GM19043 (cell line): ENCODE measurements around the gene CYFIP1.
A peak's percentile ranks its signal among the peaks of the same experiment; 100 is the strongest.
"Not testable (repeated sequence)": the region's sequence is repeated elsewhere in the genome, so short reads cannot be mapped to it uniquely, and the experiment has no call there.

Experiments used
- ATAC-seq: cut with Tn5 transposase; IDR thresholded peaks from one replicate; pipeline ENCODE4 v1.9.1; 2021; ENCODE audit warnings: low read depth; ENCODE audit not compliant: unreplicated experiment

Gene CYFIP1

GRCh38 chr15:22980189-22981050 is at the start of gene CYFIP1:
CYFIP1 (minus strand) TSS chr15:22980368; CDS start chr15:22947285, 33,083 bp downstream.
- ATAC-seq = peak; percentile 47

- ATAC-seq = no peak
Observed at GRCh38 chr15:23026218-23026617, 46.0 kb upstream of the CYFIP1 start.

- no peak for ATAC-seq
Observed at GRCh38 chr15:23022156-23022555, 42.0 kb upstream of the CYFIP1 start.

- ATAC-seq = no peak
Observed at GRCh38 chr15:23014394-23015000, 34.3 kb upstream of the CYFIP1 start.

GRCh38 chr15:23013681-23014080 is 33.5 kb upstream of the CYFIP1 start:
- ATAC-seq = no peak

GRCh38 chr15:23012616-23013015 is 32.4 kb upstream of the CYFIP1 start:
- not testable (repeated sequence) for ATAC-seq

GRCh38 chr15:23003736-23004135 is 23.6 kb upstream of the CYFIP1 start:
- ATAC-seq = no peak

GRCh38 chr15:23002920-23003319 is 22.8 kb upstream of the CYFIP1 start:
- no peak for ATAC-seq

GRCh38 chr15:22995795-22996194 is 15.6 kb upstream of the CYFIP1 start:
- ATAC-seq = no peak

GRCh38 chr15:22992024-22992326 is 11.8 kb upstream of the CYFIP1 start:
- no peak for ATAC-seq

GRCh38 chr15:22989576-22990477 is 9.7 kb upstream of the CYFIP1 start:
- ATAC-seq = no peak

GRCh38 chr15:22988811-22989210 is 8.6 kb upstream of the CYFIP1 start:
- no peak for ATAC-seq

GRCh38 chr15:22981931-22982330 is 1.8 kb upstream of the CYFIP1 start:
- ATAC-seq = not testable (repeated sequence)

GRCh38 chr15:22981051-22981840 is 1.1 kb upstream of the CYFIP1 start:
- ATAC-seq = no peak

GRCh38 chr15:22979238-22980188 is 655 bp downstream of the CYFIP1 start:
- ATAC-seq = peak; percentile 38

- ATAC-seq = peak; percentile 43
Observed at GRCh38 chr15:22978691-22979237, 1.4 kb downstream of the CYFIP1 start.

- no peak for ATAC-seq
Observed at GRCh38 chr15:22974745-22975144, 5.4 kb downstream of the CYFIP1 start.

GRCh38 chr15:22973987-22974386 is 6.2 kb downstream of the CYFIP1 start:
- ATAC-seq = no peak

- peak; percentile 90 for ATAC-seq
Observed at GRCh38 chr15:22973286-22973685, 6.9 kb downstream of the CYFIP1 start.
